Epithelial cell of proximal tubule (primary cell): ENCODE data around the gene RNF123. TPM values are rescaled to one million over a fixed set of nuclear protein-coding genes. Genes with fewer than 3 reads are reported as not detected.

Experiments
- DNase-seq: peaks from one replicate; pipeline ENCODE4 v3.0.0-alpha.2; 2011; ENCODE audit warnings: low read depth
- H3K4me3 ChIP-seq: 2 replicates; pipeline ENCODE4 v1.5.1; 2011; ENCODE audit warnings: low read depth, mild to moderate bottlenecking, low read length
- CTCF ChIP-seq: conservative IDR thresholded peaks from 2 replicates; pipeline ENCODE4 v1.5.1; 2012; ENCODE audit warnings: low read depth, mild to moderate bottlenecking, low read length
- total RNA-seq: library from RNA; depleted of rRNA; stranded (reverse); fragments of >200 nt; gene quantifications from 2 replicates; pipeline ENCODE4 v1.2.3, GENCODE V29; 2015

Gene RNF123
- total RNA-seq, 1 donor from 2014 or later = 18.0 TPM

- TF ChIP-seq CTCF = no peak
- DNase-seq = no peak
- no peak overlapping the region for H3K4me3 ChIP-seq
Observed at GRCh38 chr3:49653621-49654020, 35.7 kb upstream of the RNF123 start.

- no peak for DNase-seq
- no peak overlapping the region for H3K4me3 ChIP-seq
- no peak for TF ChIP-seq CTCF
Observed at GRCh38 chr3:49654176-49654825, 35.1 kb upstream of the RNF123 start.

- H3K4me3 ChIP-seq = no peak overlapping the region
- TF ChIP-seq CTCF = no peak
- no peak for DNase-seq
Observed at GRCh38 chr3:49654955-49655556, 34.3 kb upstream of the RNF123 start.

- no peak overlapping the region for H3K4me3 ChIP-seq
- no peak for TF ChIP-seq CTCF
- DNase-seq = no peak
Observed at GRCh38 chr3:49655731-49656285, 33.5 kb upstream of the RNF123 start.

GRCh38 chr3:49656541-49657112 is 32.7 kb upstream of the RNF123 start:
- no peak for TF ChIP-seq CTCF
- H3K4me3 ChIP-seq = no peak overlapping the region
- no peak for DNase-seq

GRCh38 chr3:49657208-49657915 is 32.0 kb upstream of the RNF123 start:
- no peak overlapping the region for H3K4me3 ChIP-seq
- TF ChIP-seq CTCF = no peak
- no peak for DNase-seq
